SK-N-SH (cell line): ENCODE data around the gene EN1. TPM values are rescaled to one million over a fixed set of nuclear protein-coding genes. Genes with fewer than 3 reads are reported as not detected.

ENCODE experiments used
- CTCF ChIA-PET: fragments of 300-600, 350-600 bp; formaldehyde crosslinking; extraction: SDS; loops from one replicate; lab custom pipeline; 2021; lab: Yijun Ruan, JAX
- POLR2A ChIA-PET: fragments of 350-600 bp; sonication (Branson Sonifier 250); formaldehyde crosslinking; extraction: SDS; loops from one replicate; lab custom pipeline; 2020; ENCODE audit warnings: antibody characterized with exemption, inconsistent platforms; lab: Yijun Ruan, JAX
- DNase-seq: peaks from one replicate; pipeline ENCODE4 v3.0.0; 2012
- H2AFZ ChIP-seq: fragments of 200-600 bp; sonication (generic); 2 replicates; pipeline ENCODE4 v1.8.1; 2016; ENCODE audit warnings: antibody characterized with exemption, mild to moderate bottlenecking, low read depth
- H3F3A ChIP-seq: fragments of 200-600 bp; sonication (generic); replicated peaks from 2 replicates; pipeline ENCODE3; 2016; ENCODE audit warnings: antibody characterized with exemption, mild to moderate bottlenecking; ENCODE audit not compliant: insufficient read depth
- H3K27ac ChIP-seq, 2 experiments: fragments of 200-500 bp in 1 of 2; fragments of 200-600 bp in 1 of 2; sonication (Bioruptor generic) in 1 of 2; sonication (generic), shearing (Covaris generic) in 1 of 2; 2 replicates each; pipeline versions ENCODE4 v1.5.1 to v1.6.1; 2014 to 2016; ENCODE audit warnings: low read depth in 2 of 2, inconsistent platforms in 1 of 2, low read length in 1 of 2, mild to moderate bottlenecking in 1 of 2, mixed read lengths in 1 of 2
- H3K27me3 ChIP-seq: fragments of 200-600 bp; sonication (generic), shearing (Covaris generic); 2 replicates; pipeline ENCODE4 v1.6.1; 2016; ENCODE audit warnings: mixed run types; ENCODE audit not compliant: insufficient read depth
- H3K36me3 ChIP-seq, 2 experiments: fragments of 200-500 bp in 1 of 2; fragments of 200-600 bp in 1 of 2; sonication (Bioruptor generic) in 1 of 2; sonication (generic) in 1 of 2; replicated peaks in 1 of 2; 2 replicates each; pipeline versions ENCODE3 to v1.5.1; 2014 to 2016; ENCODE audit warnings: low read length in 1 of 2, mild to moderate bottlenecking in 1 of 2; ENCODE audit not compliant: insufficient read depth in 2 of 2, control insufficient read depth in 1 of 2
- H3K4me1 ChIP-seq, 2 experiments: fragments of 200-500 bp in 1 of 2; fragments of 200-600 bp in 1 of 2; sonication (Bioruptor generic) in 1 of 2; sonication (generic), shearing (Covaris generic) in 1 of 2; 2 replicates each; pipeline versions ENCODE4 v1.5.1 to v1.6.1; 2014 to 2016; ENCODE audit warnings: low read depth in 1 of 2, low read length in 1 of 2, mixed run types in 1 of 2; ENCODE audit not compliant: insufficient read depth in 2 of 2, control insufficient read depth in 1 of 2
- H3K4me2 ChIP-seq: fragments of 200-600 bp; sonication (generic), shearing (Covaris generic); 2 replicates; pipeline ENCODE4 v1.6.1; 2017; ENCODE audit warnings: mixed run types
- H3K4me3 ChIP-seq, 2 experiments: fragments of 200-500 bp in 1 of 2; fragments of 200-600 bp in 1 of 2; sonication (Bioruptor generic) in 1 of 2; sonication (generic), shearing (Covaris generic) in 1 of 2; 2 replicates each; pipeline versions ENCODE4 v1.5.1 to v1.8.1; 2014 to 2016; ENCODE audit warnings: low read depth in 2 of 2, inconsistent platforms in 1 of 2, low read length in 1 of 2, mild to moderate bottlenecking in 1 of 2, mixed read lengths in 1 of 2, moderate library complexity in 1 of 2
- H3K79me2 ChIP-seq: fragments of 200-600 bp; sonication (generic); 2 replicates; pipeline ENCODE4 v1.8.1; 2017; ENCODE audit warnings: mild to moderate bottlenecking; ENCODE audit not compliant: insufficient read depth
- H3K9ac ChIP-seq: fragments of 200-600 bp; sonication (generic); 2 replicates; pipeline ENCODE4 v1.6.1; 2017; ENCODE audit warnings: mixed run types
- H3K9me2 ChIP-seq: fragments of 200-600 bp; sonication (generic); 2 replicates; pipeline ENCODE4 v1.6.1; 2017; ENCODE audit warnings: mixed run types
- H3K9me3 ChIP-seq: fragments of 200-600 bp; sonication (generic); 2 replicates; pipeline ENCODE4 v1.6.1; 2017; ENCODE audit warnings: mixed run types, mild to moderate bottlenecking, moderate library complexity
- H4K20me1 ChIP-seq: fragments of 200-600 bp; sonication (generic); 2 replicates; pipeline ENCODE4 v1.6.1; 2017; ENCODE audit warnings: mild to moderate bottlenecking, mixed run types; ENCODE audit not compliant: insufficient read depth
- ELF1 ChIP-seq: IDR thresholded peaks from 2 replicates; pipeline ENCODE4 v1.4.0; 2012
- EP300 ChIP-seq, 2 experiments: IDR thresholded peaks; 2 replicates each; pipeline versions ENCODE4 v1.4.0 to v1.6.1; 2012; ENCODE audit warnings: borderline replicate concordance in 1 of 2, low read depth in 1 of 2, low read length in 1 of 2
- EZH2phosphoT487 ChIP-seq: fragments of 200-600 bp; sonication (generic); IDR thresholded peaks from 2 replicates; pipeline ENCODE4 v1.6.1; 2017; ENCODE audit warnings: low read depth, mixed run types, mild to moderate bottlenecking, antibody characterized with exemption, moderate library complexity, borderline replicate concordance
- FOSL2 ChIP-seq: IDR thresholded peaks from 2 replicates; pipeline ENCODE4 v1.4.0; 2012; ENCODE audit warnings: low read depth, mild to moderate bottlenecking, moderate library complexity, borderline replicate concordance
- FOXJ3 ChIP-seq: sonication (generic); formaldehyde crosslinking; IDR thresholded peaks from 2 replicates; pipeline ENCODE4 v1.5.1; 2020; ENCODE audit warnings: mild to moderate bottlenecking, missing genetic modification reagents
- GATA2 ChIP-seq: sonication (generic); formaldehyde crosslinking; IDR thresholded peaks from 2 replicates; pipeline ENCODE4 v1.5.0; 2020; ENCODE audit warnings: mild to moderate bottlenecking, missing genetic modification reagents
- IRF3 ChIP-seq: fragments of 150-350 bp; IDR thresholded peaks from 2 replicates; pipeline ENCODE4 v1.6.1; 2016; ENCODE audit warnings: mild to moderate bottlenecking, low read depth, low read length
- MEF2A ChIP-seq: IDR thresholded peaks from 2 replicates; pipeline ENCODE4 v1.4.0; 2012; ENCODE audit warnings: low read depth, borderline replicate concordance
- RAD21 ChIP-seq: IDR thresholded peaks from 2 replicates; pipeline ENCODE4 v1.6.1; 2012; ENCODE audit warnings: mild to moderate bottlenecking, low read length
- RFX5 ChIP-seq: IDR thresholded peaks from 2 replicates; pipeline ENCODE4 v1.6.1; 2012; ENCODE audit warnings: mild to moderate bottlenecking, improper control_type of control experiment, low read length
- SMC3 ChIP-seq: IDR thresholded peaks from 2 replicates; pipeline ENCODE4 v1.6.1; 2012; ENCODE audit warnings: low read depth, low read length, improper control_type of control experiment
- TEAD4 ChIP-seq: IDR thresholded peaks from 2 replicates; pipeline ENCODE4 v1.4.0; 2012; ENCODE audit warnings: mild to moderate bottlenecking, borderline replicate concordance; ENCODE audit not compliant: insufficient read depth
- USF1 ChIP-seq: IDR thresholded peaks from 2 replicates; pipeline ENCODE4 v1.4.0; 2012; ENCODE audit warnings: low read depth, borderline replicate concordance
- WGBS: methylation state at CpG from one replicate; pipeline ENCODE4 v1.1.6; 2017; ENCODE audit warnings: low lambda C conversion rate; 5-methylcytosine and 5-hydroxymethylcytosine counted together
- polyA plus RNA-seq, 3 experiments: library from polyadenylated mRNA; depleted of rRNA; stranded (reverse); fragments of >200 nt; gene quantifications; 2 replicates each; pipeline ENCODE4 v1.2.3, GENCODE V29; 2012
- TF ChIP-seq, protein P1 (sequence below): IDR thresholded peaks from 2 replicates; pipeline ENCODE4 v1.4.0; 2012; ENCODE audit warnings: low read depth

The EN1 gene
- polyA plus RNA-seq, 1 of the 3 experiments (the other 2 are of a cell fraction), result not detected

DNA sequence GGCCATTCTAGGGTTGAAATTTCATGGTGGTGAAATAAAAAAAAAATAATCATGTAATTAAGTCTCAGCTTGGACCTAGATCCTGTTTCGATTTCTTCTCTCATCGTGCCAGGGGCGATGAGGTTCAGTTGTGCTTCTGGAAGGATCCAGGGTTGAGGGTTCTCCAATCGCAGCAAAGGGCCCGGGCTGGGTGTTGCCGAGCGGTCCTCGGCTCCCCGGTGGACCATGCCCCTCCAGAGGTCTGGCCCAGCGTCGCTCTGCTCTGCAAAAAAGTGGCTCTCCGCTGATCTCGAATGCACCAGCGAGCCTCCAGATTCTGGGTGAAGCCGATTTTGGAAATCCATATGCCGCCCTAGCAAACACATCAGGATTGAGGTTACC, 39.0 kb downstream of the EN1 start:
- no peak overlapping the region for H3K9ac ChIP-seq
- CTCF ChIA-PET, result no interaction called here
- no peak overlapping the region for H3K4me3 ChIP-seq

GRCh38 chr2:118807668-118808428, 39.6 kb downstream of the EN1 start:
- no peak overlapping the region for H3K4me3 ChIP-seq
- ChIA-PET POLR2A (no interaction called here), CTCF (interaction anchor here (1.8 kb wide), 1 partner anchor 48 kb away, joined by 4 read pairs; no protein-coding TSS in a partner anchor)
- TF ChIP-seq RFX5 (no peak), EP300 (IDR thresholded peaks at IDR 0.05; ENCODE audit: borderline replicate concordance in 1 of 2, low read depth in 1 of 2, low read length in 1 of 2) (no peak), ELF1 (no peak), FOSL2 (no peak), USF1 (no peak), MEF2A (no peak), IRF3 (no peak)
- H3F3A ChIP-seq, result no peaks in the 10 kb centered on the region
- no peak overlapping the region for H3K9ac ChIP-seq
- H2AFZ ChIP-seq, result no peak overlapping the region
- peaks cover 4% of the 10 kb centered on the region; the same call in 1 of the 2 replicates for H3K27me3 ChIP-seq
- no peak overlapping the region for H3K4me2 ChIP-seq
- no peak overlapping the region for H3K27ac ChIP-seq
- DNase-seq, result no peak
- H3K79me2 ChIP-seq, result no peaks in the 10 kb centered on the region
- no peaks in the 10 kb centered on the region for H4K20me1 ChIP-seq
- no peaks in the 10 kb centered on the region for H3K4me1 ChIP-seq
- H3K9me2 ChIP-seq, result no peaks in the 10 kb centered on the region
- 73% methylated on average over 13 of the region's 13 CpGs for WGBS
- H3K36me3 ChIP-seq, result no peaks in the 10 kb centered on the region
- no peaks in the 10 kb centered on the region for H3K9me3 ChIP-seq

More for the DNA sequence above, 39.0 kb downstream of the EN1 start:
- POLR2A ChIA-PET, result no interaction called here
- H3F3A ChIP-seq, result no peaks in the 10 kb centered on the region
- peaks cover 4% of the 10 kb centered on the region; the same call in 1 of the 2 replicates for H3K27me3 ChIP-seq
- no peaks in the 10 kb centered on the region for H3K9me3 ChIP-seq
- DNase-seq, result no peak
- no peaks in the 10 kb centered on the region for H3K36me3 ChIP-seq
- H2AFZ ChIP-seq, result no peak overlapping the region
- no peak overlapping the region for H3K27ac ChIP-seq
- H3K9me2 ChIP-seq, result no peaks in the 10 kb centered on the region
- TF ChIP-seq FOSL2 (no peak), GATA2 (CRISPR knock-in tag) (no peak), FOXJ3 (CRISPR knock-in tag) (no peak), SMC3 (no peak), TEAD4 (no peak), RAD21 (no peak), EZH2phosphoT487 (no peak)
- TF ChIP-seq, protein P1, sequence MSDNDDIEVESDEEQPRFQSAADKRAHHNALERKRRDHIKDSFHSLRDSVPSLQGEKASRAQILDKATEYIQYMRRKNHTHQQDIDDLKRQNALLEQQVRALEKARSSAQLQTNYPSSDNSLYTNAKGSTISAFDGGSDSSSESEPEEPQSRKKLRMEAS, result no peak
- H3K4me1 ChIP-seq, result no peaks in the 10 kb centered on the region
- no peaks in the 10 kb centered on the region for H4K20me1 ChIP-seq
- no peak overlapping the region for H3K4me2 ChIP-seq
- no peaks in the 10 kb centered on the region for H3K79me2 ChIP-seq
- WGBS, result 88% methylated on average over 14 of the region's 16 CpGs
